ENCODE measurements around the gene CATSPERZ.
"Not testable (repeated sequence)": the region's sequence is repeated elsewhere in the genome, so short reads cannot be mapped to it uniquely, and the experiment has no call there.

CATSPERZ gene

GRCh38 chr11:64312947-64313346 is 12.8 kb downstream of the CATSPERZ start:
- TF ChIP-seq GATA1 (IDR thresholded peaks at IDR 0.05; ENCODE audit: low read depth, low read length) (no peak), POLR2A (IDR thresholded peaks at IDR 0.05; ENCODE audit: low read length) (no peak)
- no peak for DNase-seq

DNA sequence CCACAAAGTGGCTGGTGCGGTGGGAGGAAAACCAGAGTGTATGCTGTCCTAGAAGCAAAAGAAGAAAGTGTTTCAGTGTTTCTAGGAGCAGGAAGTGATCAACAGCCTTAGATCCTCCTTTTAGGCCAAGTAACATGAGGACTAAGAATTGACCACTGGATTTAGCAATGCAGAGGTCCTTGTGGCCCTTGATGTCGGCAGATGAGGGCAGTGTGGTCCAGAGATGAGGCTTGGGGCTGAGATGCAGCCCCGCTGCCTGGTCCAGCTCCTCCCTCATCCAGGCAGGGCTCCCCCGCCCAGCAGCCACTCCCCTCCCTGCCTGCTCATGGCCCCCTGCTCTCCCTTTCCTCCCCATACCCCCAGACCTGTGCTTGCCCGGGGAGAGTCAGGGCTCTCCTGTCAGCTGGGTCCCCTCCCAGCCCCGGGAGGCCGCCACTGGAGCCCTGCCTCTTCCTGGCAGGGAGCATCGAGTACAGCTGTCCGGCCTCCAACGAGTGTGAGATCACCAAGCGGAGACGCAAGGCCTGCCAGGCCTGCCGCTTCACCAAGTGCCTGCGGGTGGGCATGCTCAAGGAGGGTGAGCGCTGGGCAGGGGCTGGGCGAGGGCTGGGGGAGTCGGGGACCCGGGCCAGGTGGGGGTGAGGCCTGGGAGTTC is 13.5 kb downstream of the CATSPERZ start:
- DNase-seq: no peak
- TF ChIP-seq POLR2A (IDR thresholded peaks at IDR 0.05; ENCODE audit: low read length): no peak
- TF ChIP-seq GATA1 (IDR thresholded peaks at IDR 0.05; ENCODE audit: low read depth, low read length): no peak

DNA sequence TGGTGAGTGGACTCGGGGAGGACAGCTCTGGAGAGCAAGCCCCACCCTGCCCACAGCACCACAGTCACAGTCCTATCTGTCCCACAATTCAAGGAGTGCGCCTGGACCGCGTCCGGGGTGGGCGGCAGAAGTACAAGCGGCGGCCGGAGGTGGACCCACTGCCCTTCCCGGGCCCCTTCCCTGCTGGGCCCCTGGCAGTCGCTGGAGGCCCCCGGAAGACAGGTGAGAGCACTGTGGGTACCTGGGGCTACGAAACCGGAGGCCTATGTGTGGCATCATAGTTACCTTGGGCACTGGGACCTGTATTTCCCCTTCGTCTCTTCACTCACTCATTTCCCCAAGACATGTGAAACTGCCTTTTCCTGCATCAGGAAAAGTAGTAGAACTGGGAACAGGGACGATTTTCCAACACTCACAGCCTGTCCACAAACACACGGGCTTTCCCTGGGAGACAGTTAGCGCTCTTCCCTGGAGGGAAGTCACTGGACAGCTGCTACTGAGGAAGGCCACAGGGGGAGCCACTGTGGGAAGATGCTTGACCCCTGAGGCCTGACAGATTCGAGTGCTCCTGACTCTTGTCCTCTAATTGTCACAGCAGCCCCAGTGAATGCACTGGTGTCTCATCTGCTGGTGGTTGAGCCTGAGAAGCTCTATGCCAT is 14.1 kb downstream of the CATSPERZ start:
- TF ChIP-seq POLR2A (IDR thresholded peaks at IDR 0.05; ENCODE audit: low read length) (no peak), GATA1 (IDR thresholded peaks at IDR 0.05; ENCODE audit: low read depth, low read length) (no peak)
- no peak for DNase-seq

DNA sequence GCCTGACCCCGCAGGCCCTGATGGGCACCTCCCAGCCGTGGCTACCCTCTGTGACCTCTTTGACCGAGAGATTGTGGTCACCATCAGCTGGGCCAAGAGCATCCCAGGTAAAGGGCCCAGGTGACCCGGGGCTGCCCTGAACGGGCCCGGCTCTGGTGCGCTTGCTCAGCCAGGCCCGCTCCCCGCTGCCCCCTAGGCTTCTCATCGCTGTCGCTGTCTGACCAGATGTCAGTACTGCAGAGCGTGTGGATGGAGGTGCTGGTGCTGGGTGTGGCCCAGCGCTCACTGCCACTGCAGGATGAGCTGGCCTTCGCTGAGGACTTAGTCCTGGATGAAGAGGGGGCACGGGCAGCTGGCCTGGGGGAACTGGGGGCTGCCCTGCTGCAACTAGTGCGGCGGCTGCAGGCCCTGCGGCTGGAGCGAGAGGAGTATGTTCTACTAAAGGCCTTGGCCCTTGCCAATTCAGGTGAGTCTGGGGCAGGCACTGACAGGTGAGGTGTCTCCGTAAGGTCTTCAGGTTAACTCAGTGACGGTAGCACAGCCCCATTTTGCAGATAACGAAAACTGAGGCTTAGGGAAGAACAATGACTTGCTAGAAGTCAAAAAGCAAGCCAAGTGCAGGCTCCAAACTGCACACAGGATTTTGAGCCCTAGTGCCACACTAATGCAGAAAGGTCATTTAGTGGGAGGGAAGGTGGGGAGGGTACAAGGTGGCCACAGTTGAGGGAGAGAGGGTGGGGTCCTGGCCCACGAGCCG is 14.8 kb downstream of the CATSPERZ start:
- no peak for TF ChIP-seq GATA1 (IDR thresholded peaks at IDR 0.05; ENCODE audit: low read depth, low read length)
- TF ChIP-seq POLR2A (IDR thresholded peaks at IDR 0.05; ENCODE audit: low read length): no peak

DNA sequence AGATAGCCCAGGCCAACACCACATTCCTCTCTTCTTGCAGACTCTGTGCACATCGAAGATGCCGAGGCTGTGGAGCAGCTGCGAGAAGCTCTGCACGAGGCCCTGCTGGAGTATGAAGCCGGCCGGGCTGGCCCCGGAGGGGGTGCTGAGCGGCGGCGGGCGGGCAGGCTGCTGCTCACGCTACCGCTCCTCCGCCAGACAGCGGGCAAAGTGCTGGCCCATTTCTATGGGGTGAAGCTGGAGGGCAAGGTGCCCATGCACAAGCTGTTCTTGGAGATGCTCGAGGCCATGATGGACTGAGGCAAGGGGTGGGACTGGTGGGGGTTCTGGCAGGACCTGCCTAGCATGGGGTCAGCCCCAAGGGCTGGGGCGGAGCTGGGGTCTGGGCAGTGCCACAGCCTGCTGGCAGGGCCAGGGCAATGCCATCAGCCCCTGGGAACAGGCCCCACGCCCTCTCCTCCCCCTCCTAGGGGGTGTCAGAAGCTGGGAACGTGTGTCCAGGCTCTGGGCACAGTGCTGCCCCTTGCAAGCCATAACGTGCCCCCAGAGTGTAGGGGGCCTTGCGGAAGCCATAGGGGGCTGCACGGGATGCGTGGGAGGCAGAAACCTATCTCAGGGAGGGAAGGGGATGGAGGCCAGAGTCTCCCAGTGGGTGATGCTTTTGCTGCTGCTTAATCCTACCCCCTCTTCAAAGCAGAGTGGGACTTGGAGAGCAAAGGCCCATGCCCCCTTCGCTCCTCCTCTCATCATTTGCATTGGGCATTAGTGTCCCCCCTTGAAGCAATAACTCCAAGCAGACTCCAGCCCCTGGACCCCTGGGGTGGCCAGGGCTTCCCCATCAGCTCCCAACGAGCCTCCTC is 15.7 kb downstream of the CATSPERZ start:
- not testable (repeated sequence) for DNase-seq

More for the DNA sequence above, 14.8 kb downstream of the CATSPERZ start:
- DNase-seq: no peak

DNA sequence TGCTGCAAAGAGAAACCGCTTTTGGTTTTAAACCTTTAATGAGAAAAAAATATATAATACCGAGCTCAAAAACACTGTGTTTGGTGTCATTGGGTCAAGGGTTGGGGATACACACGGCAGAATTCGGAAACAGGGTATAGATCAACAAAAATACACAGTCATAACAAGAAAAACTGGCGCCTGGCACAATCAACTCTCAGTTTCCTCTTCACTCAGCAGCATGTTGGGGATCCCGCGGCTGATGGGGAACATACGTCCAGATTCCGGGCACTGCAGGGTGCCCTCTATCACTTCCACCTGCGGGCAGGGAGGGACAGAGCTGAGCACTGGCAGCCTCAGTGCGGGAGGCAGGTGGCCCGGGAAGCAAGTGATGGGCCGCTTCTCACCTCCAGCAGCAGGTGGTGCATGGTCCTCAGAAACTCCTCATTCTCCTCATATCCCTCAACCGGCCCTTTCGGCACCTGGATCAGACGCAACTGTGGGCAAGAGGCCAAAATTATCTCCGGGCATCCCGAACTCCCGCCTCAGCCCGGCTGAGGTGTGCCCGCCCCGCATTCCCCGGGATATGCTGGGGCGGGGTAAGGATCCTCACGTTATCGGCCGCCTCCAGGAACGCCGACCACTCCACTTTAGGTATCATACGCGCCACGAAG is 16.6 kb downstream of the CATSPERZ start:
- DNase-seq: peak; percentile 70 to 81

GRCh38 chr11:64317325-64317960 is 17.3 kb downstream of the CATSPERZ start, which contains the start of gene TRMT112:
TSS of gene TRMT112 (minus strand) at chr11:64317559. CDS start at chr11:64317526, 33 bp downstream.
- peak; percentile 96 to 98 for DNase-seq
- TF ChIP-seq POLR2A (IDR thresholded peaks at IDR 0.05; ENCODE audit: low read length) (peak; percentile 91), GATA1 (IDR thresholded peaks at IDR 0.05; ENCODE audit: low read depth, low read length) (no peak)

More for the DNA sequence above, 16.6 kb downstream of the CATSPERZ start:
- TF ChIP-seq GATA1 (IDR thresholded peaks at IDR 0.05; ENCODE audit: low read depth, low read length) (no peak), POLR2A (IDR thresholded peaks at IDR 0.05; ENCODE audit: low read length) (no peak)

DNA sequence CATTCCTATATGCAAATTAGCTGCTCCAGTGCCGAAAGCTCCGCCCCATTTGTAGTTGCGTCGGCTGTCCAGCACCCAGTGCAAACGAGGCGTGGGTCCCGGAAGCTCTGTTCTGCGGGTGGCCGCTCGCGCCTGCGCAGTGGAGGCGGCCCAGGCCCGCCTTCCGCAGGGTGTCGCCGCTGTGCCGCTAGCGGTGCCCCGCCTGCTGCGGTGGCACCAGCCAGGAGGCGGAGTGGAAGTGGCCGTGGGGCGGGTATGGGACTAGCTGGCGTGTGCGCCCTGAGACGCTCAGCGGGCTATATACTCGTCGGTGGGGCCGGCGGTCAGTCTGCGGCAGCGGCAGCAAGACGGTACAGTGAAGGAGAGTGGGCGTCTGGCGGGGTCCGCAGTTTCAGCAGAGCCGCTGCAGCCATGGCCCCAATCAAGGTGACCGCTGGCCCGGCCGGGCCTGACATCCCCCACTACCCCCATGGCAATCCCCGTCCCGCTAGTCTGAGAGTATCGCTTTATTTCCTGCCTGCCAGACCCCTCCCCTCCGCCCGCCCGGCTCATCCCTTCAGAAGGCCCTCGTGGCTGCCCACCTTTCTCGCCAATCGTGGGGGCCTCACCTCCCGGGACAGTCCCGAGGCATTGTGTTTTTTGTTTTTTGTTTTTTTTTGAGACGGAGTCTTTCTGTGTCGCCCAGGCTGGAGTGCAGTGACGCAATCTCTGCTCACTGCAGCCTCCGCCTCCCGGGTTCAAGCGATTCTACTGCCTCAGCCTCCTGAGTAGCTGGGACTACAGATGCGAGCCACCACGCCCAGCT is 18.0 kb downstream of the CATSPERZ start, which contains the start of gene PRDX5:
Gene PRDX5 (plus strand): TSS at position 161 of the 805 bp plus-strand sequence. CDS start 95 bp downstream, at position 256.
- peak; percentile 99 for DNase-seq
- TF ChIP-seq POLR2A (IDR thresholded peaks at IDR 0.05; ENCODE audit: low read length) (no peak), GATA1 (IDR thresholded peaks at IDR 0.05; ENCODE audit: low read depth, low read length) (no peak)

- TF ChIP-seq GATA1 (IDR thresholded peaks at IDR 0.05; ENCODE audit: low read depth, low read length) (no peak), POLR2A (IDR thresholded peaks at IDR 0.05; ENCODE audit: low read length) (no peak)
- peak in 1 of 2 experiments; percentile 69 for DNase-seq
These were observed 18.9 kb downstream of the CATSPERZ start for GRCh38 chr11:64318766-64319761.

DNA sequence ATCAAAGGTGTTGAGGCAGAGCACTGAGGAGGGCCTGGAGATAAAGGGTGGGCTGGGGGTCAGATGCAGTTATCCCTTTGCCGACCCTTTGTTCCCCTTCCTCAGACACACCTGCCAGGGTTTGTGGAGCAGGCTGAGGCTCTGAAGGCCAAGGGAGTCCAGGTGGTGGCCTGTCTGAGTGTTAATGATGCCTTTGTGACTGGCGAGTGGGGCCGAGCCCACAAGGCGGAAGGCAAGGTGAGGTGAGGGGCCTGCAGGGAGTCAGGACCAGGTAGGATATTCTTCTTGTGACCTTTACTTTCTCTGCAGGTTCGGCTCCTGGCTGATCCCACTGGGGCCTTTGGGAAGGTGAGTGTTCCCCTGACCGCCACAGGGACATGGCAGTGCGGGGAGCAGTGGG is 20.4 kb downstream of the CATSPERZ start:
- no peak for DNase-seq
- TF ChIP-seq POLR2A (IDR thresholded peaks at IDR 0.05; ENCODE audit: low read length) (no peak), GATA1 (IDR thresholded peaks at IDR 0.05; ENCODE audit: low read depth, low read length) (no peak)

DNA sequence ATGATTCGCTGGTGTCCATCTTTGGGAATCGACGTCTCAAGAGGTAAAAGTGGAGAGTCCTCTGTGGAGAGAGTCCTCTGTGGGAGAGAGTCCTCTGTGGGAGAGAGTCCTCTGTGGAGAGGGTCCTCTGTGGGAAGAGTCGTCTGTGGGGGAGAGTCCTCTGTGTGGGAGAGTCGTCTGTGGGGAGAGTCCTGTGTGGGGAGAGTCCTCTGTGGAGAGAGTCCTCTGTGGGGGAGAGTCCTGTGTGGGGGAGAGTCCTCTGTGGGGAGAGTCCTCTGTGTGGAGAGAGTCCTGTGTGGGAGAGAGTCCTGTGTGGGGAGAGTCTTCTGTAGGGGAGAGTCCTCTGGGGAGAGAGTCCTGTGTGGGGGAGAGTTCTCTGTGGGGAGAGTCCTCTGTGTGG is 20.9 kb downstream of the CATSPERZ start:
- TF ChIP-seq POLR2A (IDR thresholded peaks at IDR 0.05; ENCODE audit: low read length): no peak
- no peak for DNase-seq
